HCEC 1CT (cell line): Measurements from ENCODE around the gene C19orf67.

Source experiments
- DNase-seq: peaks from one replicate; pipeline ENCODE4 v3.0.0-alpha.2; 2017

C19orf67 gene

GRCh38 chr19:14107581-14108461 is 22.2 kb upstream of the C19orf67 start:
- DNase-seq = no peak

- DNase-seq = no peak
Measured at GRCh38 chr19:14106840-14107239, 21.3 kb upstream of the C19orf67 start.

- DNase-seq = no peak
Measured at GRCh38 chr19:14105680-14106079, 20.1 kb upstream of the C19orf67 start.

GRCh38 chr19:14103310-14103709 is 17.7 kb upstream of the C19orf67 start:
- no peak for DNase-seq

GRCh38 chr19:14102756-14103155 is 17.2 kb upstream of the C19orf67 start:
- DNase-seq = no peak

GRCh38 chr19:14102102-14102696 is 16.6 kb upstream of the C19orf67 start:
- no peak for DNase-seq

- no peak for DNase-seq
Measured at GRCh38 chr19:14101003-14101545, 15.5 kb upstream of the C19orf67 start.

GRCh38 chr19:14097532-14098151 is 12.1 kb upstream of the C19orf67 start:
- DNase-seq = no peak

- DNase-seq = no peak
Measured at GRCh38 chr19:14096272-14096992, 10.8 kb upstream of the C19orf67 start.

GRCh38 chr19:14094854-14095253 is 9.3 kb upstream of the C19orf67 start:
- no peak for DNase-seq

GRCh38 chr19:14093117-14093823 is 7.7 kb upstream of the C19orf67 start:
- DNase-seq = no peak

- no peak for DNase-seq
Measured at GRCh38 chr19:14091813-14092462, 6.4 kb upstream of the C19orf67 start.

GRCh38 chr19:14091081-14091812 is 5.7 kb upstream of the C19orf67 start:
- peak; percentile 67 for DNase-seq

- peak; percentile 87 for DNase-seq
Measured at GRCh38 chr19:14090509-14091080, 5.0 kb upstream of the C19orf67 start, which contains the start of gene SAMD1. SAMD1 (minus strand) TSS chr19:14090751.

- peak; percentile 72 for DNase-seq
Measured at GRCh38 chr19:14089662-14090508, 4.3 kb upstream of the C19orf67 start.

GRCh38 chr19:14089412-14089661 is 3.8 kb upstream of the C19orf67 start:
- DNase-seq = no peak

- DNase-seq = no peak
Measured at GRCh38 chr19:14088634-14089411, 3.2 kb upstream of the C19orf67 start.

GRCh38 chr19:14086098-14086497 is 515 bp upstream of the C19orf67 start:
- no peak for DNase-seq

- DNase-seq = no peak
Measured at GRCh38 chr19:14082675-14082960, 3.0 kb downstream of the C19orf67 start.
